Ascending aorta (tissue), 2 donors: Measurements from ENCODE around the gene PTPRG. TPM values are rescaled to one million over a fixed set of nuclear protein-coding genes. Genes with fewer than 3 reads are reported as not detected.

Experiments
- DNase-seq, 2 donors: peaks; one replicate each; pipeline ENCODE4 v3.0.0-alpha.2; 2019; ENCODE audit warnings: low spot score in 2 of 2
- H3K27ac ChIP-seq, 2 donors: fragments of 200-600 bp; sonication (generic); one replicate each; pipeline ENCODE4 v1.5.1; 2016 to 2017; ENCODE audit warnings: mild to moderate bottlenecking in 1 of 2
- H3K27me3 ChIP-seq: fragments of 200-600 bp; sonication (generic); one replicate; pipeline ENCODE4 v1.5.1; 2017
- H3K36me3 ChIP-seq, 2 donors: fragments of 200-600 bp; sonication (generic); one replicate each; pipeline ENCODE4 v1.5.1; 2016
- H3K4me1 ChIP-seq, 2 donors: fragments of 200-600 bp; sonication (generic); one replicate each; pipeline ENCODE4 v1.5.1; 2016 to 2017; ENCODE audit warnings: mild to moderate bottlenecking in 1 of 2
- H3K4me3 ChIP-seq, 2 donors: fragments of 200-600 bp; sonication (generic); one replicate each; pipeline ENCODE4 v1.5.1; 2016 to 2017; ENCODE audit warnings: mild to moderate bottlenecking in 1 of 2
- H3K9me3 ChIP-seq, 2 donors: fragments of 200-600 bp; sonication (generic); one replicate each; pipeline ENCODE4 v1.5.1; 2016
- CTCF ChIP-seq, 3 experiments: fragments of 200-600 bp in 2 of 3; fragments of 450-650 bp in 1 of 3; sonication (generic) in 2 of 3; IDR thresholded peaks; one replicate each; pipeline ENCODE4 v1.5.1; 2016 to 2019; ENCODE audit warnings: antibody characterized with exemption in 3 of 3, mild to moderate bottlenecking in 1 of 3, moderate library complexity in 1 of 3
- intact Hi-C: fragments of 100-400 bp; cut with DNase I; formaldehyde crosslinking; loops from one replicate; pipeline ENCODE4 v1.15.1; 2023
- total RNA-seq: library from RNA; depleted of rRNA; stranded (reverse); fragments of >200 nt; gene quantifications from one replicate; pipeline ENCODE4 v1.1.0, GENCODE V29; 2016

PTPRG gene
- total RNA-seq, 1 donor from 2014 or later: 129 TPM

DNA sequence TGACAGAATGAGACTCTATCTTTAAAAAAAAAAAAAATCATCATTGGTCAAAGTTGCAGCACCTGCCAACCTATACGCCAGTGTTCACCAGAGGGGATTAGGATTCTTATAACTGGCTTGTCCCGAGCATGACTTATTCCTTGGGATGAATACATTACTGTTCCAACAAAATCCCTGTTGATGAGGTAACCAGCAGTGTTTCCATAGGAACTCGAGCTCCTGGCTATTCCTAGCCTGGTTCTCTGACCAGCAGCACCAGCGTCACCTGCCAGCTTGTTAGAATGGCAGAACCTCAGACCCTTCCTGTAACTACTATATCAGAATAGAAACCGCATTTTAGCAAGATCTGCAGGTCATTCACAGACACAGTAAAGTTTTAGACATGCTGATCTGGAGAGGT, 364.4 kb downstream of the PTPRG start:
- H3K9me3 ChIP-seq: no peaks in the 10 kb centered on the region
- H3K4me3 ChIP-seq: no peak overlapping the region
- intact Hi-C loops: loop anchor here (2.0 to 5.0 kb wide), 3 partner anchors 53 to 361 kb away; no protein-coding TSS in a partner anchor
- peaks cover 0 to 49% of the 10 kb centered on the region in 2 donors for H3K4me1 ChIP-seq
- peak in 1 of 2 donors; percentile 70 for DNase-seq
- H3K27ac ChIP-seq: peak overlapping the region; percentile 66 to 70
- no peaks in the 10 kb centered on the region for H3K36me3 ChIP-seq
- no peak for TF ChIP-seq CTCF (IDR thresholded peaks at IDR 0.05)
- H3K27me3 ChIP-seq: no peaks in the 10 kb centered on the region

DNA sequence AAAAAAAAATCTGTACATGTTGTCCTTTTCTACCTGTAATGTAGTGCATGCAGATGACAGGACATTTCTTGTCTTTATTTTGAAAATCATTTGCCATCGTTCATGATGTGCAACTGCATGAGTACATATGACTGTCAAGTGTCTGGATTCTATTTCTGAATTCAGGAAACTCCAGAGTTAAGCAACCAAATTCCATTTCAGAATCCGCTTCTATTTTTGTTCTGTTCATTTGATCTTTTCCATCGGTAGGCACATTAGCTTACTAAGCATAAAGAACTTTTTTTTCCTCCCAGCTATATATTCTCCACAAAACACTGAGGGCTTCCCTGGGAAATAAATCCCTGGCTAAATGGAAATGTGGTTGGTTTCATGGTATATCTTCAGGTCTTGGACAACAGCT, 365.6 kb downstream of the PTPRG start:
- Histone ChIP-seq H3K4me1 (peaks cover 0 to 49% of the 10 kb centered on the region in 2 donors), H3K9me3 (no peaks in the 10 kb centered on the region), H3K27ac (peak overlapping the region; percentile 70 to 72), H3K27me3 (no peaks in the 10 kb centered on the region), H3K36me3 (no peaks in the 10 kb centered on the region), H3K4me3 (no peak overlapping the region)
- intact Hi-C loops: loop anchor here (5.0 kb wide), 2 partner anchors 55 to 80 kb away; no protein-coding TSS in a partner anchor
- no peak for DNase-seq
- TF ChIP-seq CTCF (IDR thresholded peaks at IDR 0.05): no peak

GRCh38 chr3:61927332-61927731, 366.0 kb downstream of the PTPRG start:
- no peak for TF ChIP-seq CTCF (IDR thresholded peaks at IDR 0.05)
- peak in 1 of 2 donors; percentile 77 for DNase-seq
- H3K27me3 ChIP-seq: no peaks in the 10 kb centered on the region
- H3K36me3 ChIP-seq: no peaks in the 10 kb centered on the region
- no peaks in the 10 kb centered on the region for H3K9me3 ChIP-seq
- peak overlapping the region; percentile 70 to 72 for H3K27ac ChIP-seq
- intact Hi-C loops: loop anchor here (5.0 kb wide), 2 partner anchors 55 to 80 kb away; no protein-coding TSS in a partner anchor
- no peak overlapping the region for H3K4me3 ChIP-seq
- H3K4me1 ChIP-seq: peaks cover 0 to 49% of the 10 kb centered on the region in 2 donors

- peaks cover 0 to 49% of the 10 kb centered on the region in 2 donors for H3K4me1 ChIP-seq
- no peaks in the 10 kb centered on the region for H3K27me3 ChIP-seq
- H3K4me3 ChIP-seq: no peak overlapping the region
- TF ChIP-seq CTCF (IDR thresholded peaks at IDR 0.05): no peak
- no peak for DNase-seq
- intact Hi-C loops: loop anchor here (2.0 to 5.0 kb wide), 3 partner anchors 25 to 81 kb away; no protein-coding TSS in a partner anchor
- H3K36me3 ChIP-seq: no peaks in the 10 kb centered on the region
- H3K9me3 ChIP-seq: no peaks in the 10 kb centered on the region
- peak overlapping the region; percentile 70 to 72 for H3K27ac ChIP-seq
Measured at GRCh38 chr3:61928039-61928438, 366.7 kb downstream of the PTPRG start.

DNA sequence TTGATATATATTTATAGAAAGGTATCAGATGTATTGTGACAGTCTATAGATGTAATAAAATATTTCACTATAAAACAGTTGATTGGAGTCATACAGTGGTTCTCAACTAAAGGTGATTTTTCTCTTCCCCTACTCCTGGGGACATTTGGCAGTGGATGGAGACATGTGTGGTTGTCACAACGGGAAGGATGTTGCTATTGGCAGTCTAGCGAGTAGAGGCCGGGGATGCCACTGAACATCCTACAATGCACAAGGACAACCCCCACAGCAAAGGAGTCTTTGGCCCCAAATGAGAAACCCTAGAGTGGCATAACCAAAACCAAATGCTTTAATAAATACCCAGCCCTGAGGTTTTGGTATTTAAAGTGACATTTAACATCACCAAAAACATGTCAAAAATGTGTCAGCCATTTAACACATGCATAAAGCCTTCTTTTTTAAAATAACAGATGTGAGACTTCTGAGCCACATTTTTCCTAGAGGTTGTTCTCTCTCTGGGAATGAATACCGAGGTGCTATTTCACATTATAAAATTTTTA, 367.5 kb downstream of the PTPRG start:
- Histone ChIP-seq H3K36me3 (no peaks in the 10 kb centered on the region), H3K4me3 (no peak overlapping the region), H3K27me3 (no peaks in the 10 kb centered on the region), H3K4me1 (peaks cover 0 to 49% of the 10 kb centered on the region in 2 donors), H3K27ac (peak overlapping the region; percentile 70 to 72), H3K9me3 (no peaks in the 10 kb centered on the region)
- no peak for TF ChIP-seq CTCF (IDR thresholded peaks at IDR 0.05)
- no peak for DNase-seq
- intact Hi-C loops: loop anchor here (2.0 to 5.0 kb wide), 3 partner anchors 24 to 82 kb away; no protein-coding TSS in a partner anchor
